ENCODE data around the gene MRPL9.

The MRPL9 gene

DNA sequence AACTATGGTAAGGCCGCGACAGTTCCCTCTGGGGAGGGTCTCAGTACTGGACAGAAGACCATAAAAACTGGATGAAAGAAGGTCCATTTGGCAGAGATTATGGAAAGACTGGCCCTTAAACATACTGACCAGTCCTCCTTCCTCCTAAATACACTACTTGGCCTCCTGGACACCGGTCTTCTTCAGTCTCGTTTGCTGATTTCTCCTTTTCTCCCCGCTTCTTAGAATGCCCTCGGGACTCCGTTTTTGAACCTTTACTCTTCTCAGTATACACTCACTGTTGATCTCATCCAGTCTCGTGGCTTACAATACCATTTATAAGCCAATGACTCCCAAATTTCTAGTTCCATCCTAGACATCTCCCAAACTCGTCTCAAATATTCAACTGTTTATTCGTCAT is 694 bp upstream of the MRPL9 start:
- peak overlapping the region; percentile 98 for H3K4me3 ChIP-seq (ENCODE audit: low read depth, low read length)
- DNase-seq (ENCODE audit: low read depth), result peak; percentile 14
- TF ChIP-seq, protein P1, sequence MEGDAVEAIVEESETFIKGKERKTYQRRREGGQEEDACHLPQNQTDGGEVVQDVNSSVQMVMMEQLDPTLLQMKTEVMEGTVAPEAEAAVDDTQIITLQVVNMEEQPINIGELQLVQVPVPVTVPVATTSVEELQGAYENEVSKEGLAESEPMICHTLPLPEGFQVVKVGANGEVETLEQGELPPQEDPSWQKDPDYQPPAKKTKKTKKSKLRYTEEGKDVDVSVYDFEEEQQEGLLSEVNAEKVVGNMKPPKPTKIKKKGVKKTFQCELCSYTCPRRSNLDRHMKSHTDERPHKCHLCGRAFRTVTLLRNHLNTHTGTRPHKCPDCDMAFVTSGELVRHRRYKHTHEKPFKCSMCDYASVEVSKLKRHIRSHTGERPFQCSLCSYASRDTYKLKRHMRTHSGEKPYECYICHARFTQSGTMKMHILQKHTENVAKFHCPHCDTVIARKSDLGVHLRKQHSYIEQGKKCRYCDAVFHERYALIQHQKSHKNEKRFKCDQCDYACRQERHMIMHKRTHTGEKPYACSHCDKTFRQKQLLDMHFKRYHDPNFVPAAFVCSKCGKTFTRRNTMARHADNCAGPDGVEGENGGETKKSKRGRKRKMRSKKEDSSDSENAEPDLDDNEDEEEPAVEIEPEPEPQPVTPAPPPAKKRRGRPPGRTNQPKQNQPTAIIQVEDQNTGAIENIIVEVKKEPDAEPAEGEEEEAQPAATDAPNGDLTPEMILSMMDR (IDR thresholded peaks at IDR 0.05; ENCODE audit: low read depth, low read length), result no peak
- TF ChIP-seq POLR2A (IDR thresholded peaks at IDR 0.05; ENCODE audit: extremely low read depth, insufficient read length) (no peak), MYC (IDR thresholded peaks at IDR 0.05; ENCODE audit: low read depth, low read length) (no peak)
- TF ChIP-seq, protein P2, sequence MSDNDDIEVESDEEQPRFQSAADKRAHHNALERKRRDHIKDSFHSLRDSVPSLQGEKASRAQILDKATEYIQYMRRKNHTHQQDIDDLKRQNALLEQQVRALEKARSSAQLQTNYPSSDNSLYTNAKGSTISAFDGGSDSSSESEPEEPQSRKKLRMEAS (IDR thresholded peaks at IDR 0.05; ENCODE audit: low read depth, low read length), result no peak

DNA sequence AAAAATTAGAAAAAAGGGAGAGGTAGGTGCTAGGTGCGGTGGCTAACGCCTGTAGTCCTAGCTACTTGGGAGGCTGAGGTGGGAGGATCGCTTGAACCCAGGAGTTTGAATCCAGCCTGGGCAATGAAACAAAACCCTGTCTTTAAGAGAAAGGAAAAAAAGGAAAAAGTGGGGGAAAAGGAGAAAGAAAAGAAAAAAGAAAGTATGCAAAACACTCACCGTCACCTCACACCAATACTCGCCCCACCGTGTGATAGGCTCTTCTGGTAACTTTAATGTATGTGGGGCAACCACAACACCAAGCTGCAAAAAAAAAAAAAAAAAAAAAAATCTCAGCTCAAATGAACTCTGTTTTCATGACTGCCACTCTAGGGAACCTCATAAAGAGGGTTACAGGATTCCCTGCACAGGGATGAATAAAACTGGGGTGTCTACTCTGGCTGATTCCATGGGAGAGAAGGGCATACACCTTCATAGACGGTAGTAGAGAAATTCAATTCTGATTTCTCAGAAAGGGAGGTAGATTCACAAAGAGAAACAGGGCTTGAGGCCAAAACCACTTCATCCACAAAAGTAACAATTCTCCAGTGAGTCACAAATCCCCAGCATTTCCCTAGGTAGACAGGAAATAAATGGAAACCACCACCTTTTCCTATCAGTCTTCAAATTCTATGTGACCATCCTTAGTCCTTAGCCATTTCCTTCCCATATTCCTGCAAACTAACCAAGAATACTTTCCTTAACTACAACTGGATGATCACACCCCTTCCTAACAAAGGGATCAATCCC is 2.5 kb downstream of the MRPL9 start:
- TF ChIP-seq, protein P1 (IDR thresholded peaks at IDR 0.05; ENCODE audit: low read depth, low read length), result no peak
- TF ChIP-seq POLR2A (IDR thresholded peaks at IDR 0.05; ENCODE audit: extremely low read depth, insufficient read length) (no peak), MYC (IDR thresholded peaks at IDR 0.05; ENCODE audit: low read depth, low read length) (no peak)
- TF ChIP-seq, protein P2 (IDR thresholded peaks at IDR 0.05; ENCODE audit: low read depth, low read length), result no peak
- no peak for DNase-seq (ENCODE audit: low read depth)

GRCh38 chr1:151759241-151759640 is 4.1 kb downstream of the MRPL9 start:
- no peak for DNase-seq (ENCODE audit: low read depth)
- no peak overlapping the region for H3K4me3 ChIP-seq (ENCODE audit: low read depth, low read length)
- TF ChIP-seq MYC (IDR thresholded peaks at IDR 0.05; ENCODE audit: low read depth, low read length) (no peak), POLR2A (IDR thresholded peaks at IDR 0.05; ENCODE audit: extremely low read depth, insufficient read length) (no peak)
- TF ChIP-seq, protein P2 (IDR thresholded peaks at IDR 0.05; ENCODE audit: low read depth, low read length), result no peak
- TF ChIP-seq, protein P1 (IDR thresholded peaks at IDR 0.05; ENCODE audit: low read depth, low read length), result no peak

More for the DNA sequence above, 2.5 kb downstream of the MRPL9 start:
- no peak overlapping the region for H3K4me3 ChIP-seq (ENCODE audit: low read depth, low read length)

DNA sequence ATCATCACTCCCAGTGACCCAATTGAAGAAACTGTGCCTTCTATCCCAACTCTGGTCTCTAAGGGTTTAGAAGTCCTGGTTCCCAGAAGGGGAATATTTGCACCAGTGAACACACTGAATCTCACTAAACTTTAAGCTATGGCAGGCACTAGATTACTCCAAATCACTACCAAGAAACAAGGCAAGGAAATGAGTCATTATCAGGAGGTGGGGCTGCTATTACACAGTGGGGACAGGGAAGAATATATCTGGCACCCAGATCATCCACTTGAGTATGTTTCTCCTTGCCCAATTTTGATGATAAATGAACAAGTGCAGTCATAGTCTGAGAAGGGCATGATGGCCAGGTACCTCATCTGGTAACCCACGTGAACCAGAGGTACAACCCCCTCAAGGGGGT is 7.0 kb downstream of the MRPL9 start:
- no peak for TF ChIP-seq MYC (IDR thresholded peaks at IDR 0.05; ENCODE audit: low read depth, low read length)
- TF ChIP-seq, protein P1 (IDR thresholded peaks at IDR 0.05; ENCODE audit: low read depth, low read length), result no peak
- no peak overlapping the region for H3K4me3 ChIP-seq (ENCODE audit: low read depth, low read length)
- no peak for DNase-seq (ENCODE audit: low read depth)

DNA sequence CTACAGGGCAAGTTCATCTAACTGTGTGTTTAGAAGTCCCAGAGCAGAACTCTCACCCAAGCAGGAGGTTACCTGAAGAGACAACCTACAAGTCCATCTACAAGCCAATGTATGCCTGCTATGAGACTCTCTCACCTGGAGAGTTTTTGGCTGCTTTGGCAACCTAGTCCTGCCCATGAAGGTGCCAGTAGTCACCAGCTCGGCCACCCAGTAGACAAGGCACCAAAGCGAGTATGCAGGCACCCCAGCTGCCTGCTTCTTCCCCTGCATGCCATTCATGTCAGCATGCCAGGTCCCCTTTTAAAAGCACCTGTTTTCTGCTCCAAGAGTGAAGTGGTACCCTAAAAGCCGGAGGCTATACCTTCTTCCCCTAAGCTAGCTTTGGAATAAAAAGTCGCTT is 21.8 kb downstream of the MRPL9 start:
- TF ChIP-seq MYC (IDR thresholded peaks at IDR 0.05; ENCODE audit: low read depth, low read length), result no peak
- TF ChIP-seq, protein P1 (IDR thresholded peaks at IDR 0.05; ENCODE audit: low read depth, low read length), result no peak
- TF ChIP-seq POLR2A (IDR thresholded peaks at IDR 0.05; ENCODE audit: extremely low read depth, insufficient read length), result no peak
- TF ChIP-seq, protein P2 (IDR thresholded peaks at IDR 0.05; ENCODE audit: low read depth, low read length), result no peak
- no peak overlapping the region for H3K4me3 ChIP-seq (ENCODE audit: low read depth, low read length)
- DNase-seq (ENCODE audit: low read depth), result no peak
